OCI-LY1 (cell line): ENCODE data around the gene TRIML1.

Experiments
- H2AFZ ChIP-seq: fragments of 200-600 bp; sonication (generic), shearing (Covaris generic); 2 replicates; pipeline ENCODE4 v1.6.0; 2014; ENCODE audit warnings: antibody characterized with exemption, mild to moderate bottlenecking, low read length
- H3F3A ChIP-seq: fragments of 200-600 bp; sonication (generic), shearing (Covaris generic); 2 replicates; pipeline ENCODE4 v1.6.0; 2014; ENCODE audit warnings: mild to moderate bottlenecking, antibody characterized with exemption, low read length, moderate library complexity; ENCODE audit not compliant: insufficient read depth
- H3K27ac ChIP-seq: fragments of 200-600 bp; sonication (generic); 2 replicates; pipeline ENCODE4 v1.5.1; 2014; ENCODE audit warnings: low read length, mixed run types, mild to moderate bottlenecking, low read depth; ENCODE audit not compliant: poor library complexity, severe bottlenecking
- H3K27me3 ChIP-seq: fragments of 200-600 bp; sonication (generic); 2 replicates; pipeline ENCODE4 v1.6.0; 2014; ENCODE audit warnings: antibody characterized with exemption, mild to moderate bottlenecking, low read length, moderate library complexity; ENCODE audit not compliant: insufficient read depth
- H3K36me3 ChIP-seq: fragments of 200-600 bp; sonication (generic); 2 replicates; pipeline ENCODE4 v1.6.1; 2014; ENCODE audit warnings: mild to moderate bottlenecking, antibody characterized with exemption, low read length, moderate library complexity, mixed read lengths; ENCODE audit not compliant: insufficient read depth
- H3K4me1 ChIP-seq: fragments of 200-600 bp; sonication (generic); 2 replicates; pipeline ENCODE4 v1.5.1; 2014; ENCODE audit warnings: mild to moderate bottlenecking, low read length, moderate library complexity; ENCODE audit not compliant: insufficient read depth, severe bottlenecking
- H3K4me2 ChIP-seq: fragments of 200-600 bp; sonication (generic), shearing (Covaris generic); 2 replicates; pipeline ENCODE4 v1.6.1; 2014; ENCODE audit warnings: low read length
- H3K4me3 ChIP-seq: fragments of 200-600 bp; sonication (generic); 2 replicates; pipeline ENCODE4 v1.5.1; 2014; ENCODE audit warnings: low read length, low read depth, mild to moderate bottlenecking, mixed read lengths; ENCODE audit not compliant: poor library complexity, severe bottlenecking
- H3K79me2 ChIP-seq: fragments of 200-600 bp; shearing (Covaris generic); 2 replicates; pipeline ENCODE4 v1.6.1; 2016; ENCODE audit warnings: mixed run types, low read length, mixed read lengths; ENCODE audit not compliant: insufficient read depth
- H3K9ac ChIP-seq: fragments of 200-600 bp; sonication (generic), shearing (Covaris generic); 2 replicates; pipeline ENCODE4 v1.6.1; 2014; ENCODE audit warnings: mild to moderate bottlenecking, low read length, mixed read lengths
- H3K9me2 ChIP-seq: fragments of 200-600 bp; sonication (generic), shearing (Covaris generic); 2 replicates; pipeline ENCODE4 v1.6.1; 2014; ENCODE audit warnings: low read depth, mild to moderate bottlenecking, low read length, mixed read lengths
- H3K9me3 ChIP-seq: fragments of 200-600 bp; shearing (Covaris generic); 2 replicates; pipeline ENCODE4 v1.6.1; 2014; ENCODE audit warnings: low read length, mixed read lengths
- H4K20me1 ChIP-seq: fragments of 200-600 bp; sonication (generic), shearing (Covaris generic); 2 replicates; pipeline ENCODE4 v1.6.0; 2016; ENCODE audit warnings: mild to moderate bottlenecking, low read length; ENCODE audit not compliant: insufficient read depth
- CTCF ChIP-seq: fragments of 200-600 bp; sonication (generic), shearing (Covaris generic); IDR thresholded peaks from 2 replicates; pipeline ENCODE4 v1.5.1; 2017; ENCODE audit warnings: mild to moderate bottlenecking, antibody characterized with exemption, low read length, moderate library complexity, mixed read lengths
- EZH2 ChIP-seq: fragments of 200-600 bp; sonication (generic), shearing (Covaris generic); IDR thresholded peaks from 2 replicates; pipeline ENCODE4 v1.8.0; 2017; ENCODE audit warnings: borderline replicate concordance, mixed run types, mild to moderate bottlenecking, antibody characterized with exemption, low read length, moderate library complexity, mixed read lengths

Gene TRIML1

GRCh38 chr4:188107931-188108843 lies 31.1 kb upstream of the TRIML1 start:
- Histone ChIP-seq H3K27me3 (no peaks in the 10 kb centered on the region), H3K4me2 (no peak overlapping the region), H3K36me3 (no peaks in the 10 kb centered on the region), H3K9me2 (no peaks in the 10 kb centered on the region), H4K20me1 (no peaks in the 10 kb centered on the region), H3K9me3 (no peaks in the 10 kb centered on the region), H2AFZ (no peak overlapping the region), H3K4me1 (no peaks in the 10 kb centered on the region), H3K9ac (no peak overlapping the region), H3K27ac (no peak overlapping the region), H3F3A (no peaks in the 10 kb centered on the region), H3K79me2 (no peaks in the 10 kb centered on the region), H3K4me3 (no peak overlapping the region)
- TF ChIP-seq EZH2: no peak
- no peak for TF ChIP-seq CTCF

DNA sequence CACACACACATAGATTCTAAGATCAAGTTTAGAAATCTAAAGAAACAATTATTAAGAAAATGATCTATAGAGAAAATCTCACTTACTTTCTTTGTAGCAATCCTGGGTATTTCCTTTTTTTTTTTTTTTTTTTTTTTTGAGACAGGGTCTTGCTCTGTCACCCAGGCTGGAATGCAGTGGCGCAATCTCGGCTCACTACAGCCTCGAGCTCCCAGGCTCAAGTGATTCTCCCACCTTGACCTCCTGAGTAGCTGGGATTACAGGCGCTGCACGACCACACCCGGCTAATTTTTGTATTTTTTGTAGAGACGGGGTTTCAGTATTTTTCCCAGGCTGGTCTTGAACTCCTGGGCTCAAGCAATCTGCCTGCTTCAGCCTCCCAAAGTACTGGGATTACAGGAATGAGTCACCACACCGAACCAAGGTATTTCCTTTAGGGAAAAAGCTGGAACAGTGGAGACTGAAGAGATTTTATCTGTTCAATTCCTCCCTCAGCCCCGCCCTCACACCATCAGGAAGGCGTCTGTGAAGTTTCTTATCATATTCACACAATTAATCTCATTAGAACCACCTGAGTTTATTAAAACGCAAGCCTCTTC lies 30.0 kb upstream of the TRIML1 start, which contains the start of gene TRIML2:
Gene TRIML2 (minus strand): TSS at position 447 of the 599 bp plus-strand sequence. CDS start 4,235 bp downstream, outside the sequence.
- Histone ChIP-seq H3K27me3 (no peaks in the 10 kb centered on the region), H3K4me2 (no peak within 1 kb of the TSS), H3K9me3 (no peaks in the 10 kb centered on the region), H4K20me1 (no peaks in the 10 kb centered on the region), H3K9ac (no peak within 1 kb of the TSS), H3K36me3 (no peaks in the 10 kb centered on the region), H3K4me3 (no peak within 1 kb of the TSS), H3F3A (no peaks in the 10 kb centered on the region), H3K79me2 (no peaks in the 10 kb centered on the region), H3K27ac (no peak within 1 kb of the TSS), H3K9me2 (no peaks in the 10 kb centered on the region), H2AFZ (no peak within 1 kb of the TSS), H3K4me1 (no peaks in the 10 kb centered on the region)
- TF ChIP-seq EZH2 (no peak), CTCF (no peak)

GRCh38 chr4:188110036-188110435 lies 29.2 kb upstream of the TRIML1 start:
- Histone ChIP-seq H3K4me2 (no peak overlapping the region), H3K4me3 (no peak overlapping the region), H4K20me1 (no peaks in the 10 kb centered on the region), H3K79me2 (no peaks in the 10 kb centered on the region), H3K27ac (no peak overlapping the region), H3K27me3 (no peaks in the 10 kb centered on the region), H3K9me2 (no peaks in the 10 kb centered on the region), H3F3A (no peaks in the 10 kb centered on the region), H3K36me3 (no peaks in the 10 kb centered on the region), H3K4me1 (no peaks in the 10 kb centered on the region), H3K9ac (no peak overlapping the region), H2AFZ (no peak overlapping the region), H3K9me3 (no peaks in the 10 kb centered on the region)
- TF ChIP-seq CTCF (no peak), EZH2 (no peak)
